GM23338 (cell line): ENCODE measurements around the gene GNG12. TPM values are rescaled to one million over a fixed set of nuclear protein-coding genes. Genes with fewer than 3 reads are reported as not detected.

ENCODE experiments used
- ATAC-seq: fragments of 200-7000 bp; cut with Tn5 transposase; 3 replicates; pipeline ENCODE4 v1.9.1; 2020
- DNase-seq: peaks from one replicate; pipeline ENCODE4 v3.0.0-alpha.2; 2015; ENCODE audit warnings: low spot score
- H2AFZ ChIP-seq: fragments of 200-600 bp; sonication (generic); 2 replicates; pipeline ENCODE4 v1.8.0; 2016; ENCODE audit warnings: antibody characterized with exemption, mild to moderate bottlenecking, moderate library complexity
- H3F3A ChIP-seq: fragments of 200-600 bp; sonication (generic); replicated peaks from 2 replicates; pipeline ENCODE4 v1.8.0; 2017; ENCODE audit warnings: antibody characterized with exemption, mixed run types, low read depth
- H3K27ac ChIP-seq: fragments of 200-600 bp; sonication (generic); 2 replicates; pipeline ENCODE4 v1.6.1; 2016; ENCODE audit warnings: low read depth
- H3K27me3 ChIP-seq: fragments of 200-600 bp; sonication (generic); 2 replicates; pipeline ENCODE4 v1.8.0; 2016; ENCODE audit warnings: mild to moderate bottlenecking, mixed run types, moderate library complexity; ENCODE audit not compliant: insufficient read depth
- H3K36me3 ChIP-seq: fragments of 200-600 bp; sonication (generic); 2 replicates; pipeline ENCODE4 v1.8.0; 2016; ENCODE audit warnings: mild to moderate bottlenecking; ENCODE audit not compliant: insufficient read depth
- H3K4me1 ChIP-seq: fragments of 200-600 bp; sonication (generic); 2 replicates; pipeline ENCODE4 v1.8.0; 2016; ENCODE audit warnings: mild to moderate bottlenecking, moderate library complexity; ENCODE audit not compliant: insufficient read depth
- H3K4me2 ChIP-seq: fragments of 200-600 bp; sonication (generic); 2 replicates; pipeline ENCODE4 v1.7.1; 2017; ENCODE audit warnings: mixed run types
- H3K4me3 ChIP-seq: fragments of 200-600 bp; sonication (generic); 2 replicates; pipeline ENCODE4 v1.6.1; 2016; ENCODE audit warnings: mixed run types
- H3K79me2 ChIP-seq: fragments of 200-600 bp; sonication (generic); replicated peaks from 2 replicates; pipeline ENCODE4 v1.8.0; 2017; ENCODE audit warnings: mild to moderate bottlenecking; ENCODE audit not compliant: insufficient read depth
- H3K9me2 ChIP-seq: fragments of 200-600 bp; sonication (generic); 2 replicates; pipeline ENCODE4 v1.8.0; 2017; ENCODE audit not compliant: insufficient read depth
- H4K20me1 ChIP-seq: fragments of 200-600 bp; sonication (generic); replicated peaks from 2 replicates; pipeline ENCODE4 v1.8.0; 2017; ENCODE audit warnings: mild to moderate bottlenecking; ENCODE audit not compliant: insufficient read depth
- H3K27ac Mint-ChIP-seq: 2 replicates; pipeline ENCODE4 v1.8.0; 2020; ENCODE audit warnings: inconsistent platforms, mild to moderate bottlenecking, moderate library complexity, mixed read lengths
- H3K27me3 Mint-ChIP-seq: 3 replicates; pipeline ENCODE4 v1.8.0; 2022; ENCODE audit warnings: low read depth, mild to moderate bottlenecking, moderate library complexity, mixed read lengths, inconsistent platforms; ENCODE audit not compliant: insufficient read depth, poor library complexity
- H3K36me3 Mint-ChIP-seq: 3 replicates; pipeline ENCODE4 v1.8.0; 2021; ENCODE audit warnings: low read depth, mild to moderate bottlenecking, inconsistent platforms, moderate library complexity, mixed read lengths
- H3K4me1 Mint-ChIP-seq: 3 replicates; pipeline ENCODE4 v1.8.0; 2020; ENCODE audit warnings: mild to moderate bottlenecking, inconsistent platforms, mixed read lengths
- H3K4me3 Mint-ChIP-seq: 3 replicates; pipeline ENCODE4 v1.8.0; 2021; ENCODE audit warnings: moderate library complexity, mild to moderate bottlenecking, inconsistent platforms, mixed read lengths
- H3K9me3 Mint-ChIP-seq: 3 replicates; pipeline ENCODE4 v1.8.0; 2020; ENCODE audit warnings: moderate library complexity, mild to moderate bottlenecking, inconsistent platforms, mixed read lengths
- CREB1 ChIP-seq: fragments of 250-450 bp; sonication (Bioruptor Pico); IDR thresholded peaks from 2 replicates; pipeline ENCODE4 v1.5.0; 2020; ENCODE audit warnings: low read depth, mild to moderate bottlenecking, moderate library complexity
- CTCF ChIP-seq, 2 experiments: fragments of 200-600 bp in 1 of 2; sonication (generic) in 1 of 2; conservative IDR thresholded peaks; 2 replicates each; pipeline versions ENCODE4 v1.5.1 to v1.6.1; 2016 to 2017; ENCODE audit warnings: antibody characterized with exemption in 2 of 2, low read depth in 2 of 2, mild to moderate bottlenecking in 2 of 2, moderate library complexity in 1 of 2
- EZH2 ChIP-seq: fragments of 200-600 bp; sonication (generic); IDR thresholded peaks from one replicate; pipeline ENCODE4 v1.8.0; 2017; ENCODE audit warnings: antibody characterized with exemption, mild to moderate bottlenecking, low read depth; ENCODE audit not compliant: unreplicated experiment
- NANOG ChIP-seq: IDR thresholded peaks from 2 replicates; pipeline ENCODE4 v1.6.1; 2016; ENCODE audit warnings: antibody characterized with exemption, borderline replicate concordance
- STAT1 ChIP-seq: IDR thresholded peaks from one replicate; pipeline ENCODE4 v1.6.1; 2016; ENCODE audit warnings: antibody characterized with exemption; ENCODE audit not compliant: unreplicated experiment
- ZNF331 ChIP-seq: fragments of 250-450 bp; sonication (Bioruptor Pico); IDR thresholded peaks from 2 replicates; pipeline ENCODE4 v1.5.0; 2020; ENCODE audit warnings: low read depth, mild to moderate bottlenecking, moderate library complexity
- ZNF462 ChIP-seq: fragments of 250-450 bp; sonication (Bioruptor Pico); IDR thresholded peaks from 2 replicates; pipeline ENCODE4 v1.5.0; 2020; ENCODE audit warnings: mild to moderate bottlenecking, moderate library complexity
- polyA plus RNA-seq: library from polyadenylated mRNA; unstranded; fragments of >200 nt; fragmentation: Nextera tagmentation; extraction: Ambion mirVana; gene quantifications from 2 replicates; pipeline ENCODE4 v1.2.1, GENCODE V29; 2016
- total RNA-seq: library from RNA; depleted of rRNA; stranded (reverse); fragments of >200 nt; shearing (Covaris generic); gene quantifications from 2 replicates; pipeline ENCODE4 v1.2.3, GENCODE V29; 2014

The GNG12 gene
- total and polyA plus RNA-seq, 2 experiments from 2014 or later, result 13.4 to 33.0 TPM

DNA sequence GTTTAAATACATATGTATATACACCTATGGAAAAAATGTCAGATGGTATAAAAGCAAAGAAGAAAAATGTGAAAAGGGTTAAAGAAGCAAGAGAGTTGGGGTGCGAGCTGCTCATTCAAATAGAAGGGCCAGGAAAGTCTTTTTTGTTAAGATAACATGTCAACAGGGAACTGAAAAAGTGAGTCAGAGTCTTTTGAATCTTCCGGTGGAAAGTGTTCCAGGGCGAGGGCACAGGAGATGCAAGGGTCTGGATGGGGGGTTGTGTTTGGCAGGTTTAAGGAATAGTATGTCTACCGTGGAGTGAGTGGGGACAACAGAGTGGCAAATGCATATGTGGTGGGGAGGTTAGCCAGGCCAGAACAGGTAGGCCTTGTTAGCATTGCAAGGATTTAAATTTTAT lies 22.2 kb upstream of the GNG12 start (continued):
- no peak for TF ChIP-seq ZNF462
- TF ChIP-seq STAT1, result no peak

GRCh38 chr1:67853704-67854103 lies 20.4 kb upstream of the GNG12 start:
- DNase-seq (peak; percentile 98), ATAC-seq (peak; percentile 99)
- no peaks in the 10 kb centered on the region for H4K20me1 ChIP-seq
- H3K4me3 Mint-ChIP-seq, result no peak overlapping the region
- no peaks in the 10 kb centered on the region for H3K27me3 ChIP-seq
- H3K36me3 Mint-ChIP-seq, result no peaks in the 10 kb centered on the region
- H3K4me3 ChIP-seq, result no peak overlapping the region
- TF ChIP-seq CTCF (conservative IDR thresholded peaks at IDR 0.05; ENCODE audit: low read depth in 2 of 2), result peak; percentile 82 to 99
- TF ChIP-seq NANOG, result no peak
- TF ChIP-seq EZH2, result no peak
- TF ChIP-seq CREB1 (CRISPR knock-in tag), result no peak
- no peak for TF ChIP-seq ZNF331 (CRISPR knock-in tag)
- no peaks in the 10 kb centered on the region for H3K79me2 ChIP-seq
- H3K36me3 ChIP-seq, result no peaks in the 10 kb centered on the region
- no peak overlapping the region for H3K27ac ChIP-seq
- no peak overlapping the region for H2AFZ ChIP-seq
- no peaks in the 10 kb centered on the region for H3F3A ChIP-seq
- H3K27me3 Mint-ChIP-seq, result no peaks in the 10 kb centered on the region
- H3K4me1 Mint-ChIP-seq, result peaks cover 7% of the 10 kb centered on the region
- H3K9me3 Mint-ChIP-seq, result no peaks in the 10 kb centered on the region
- H3K9me2 ChIP-seq, result no peaks in the 10 kb centered on the region
- H3K4me1 ChIP-seq, result no peaks in the 10 kb centered on the region
- H3K27ac Mint-ChIP-seq, result no peak overlapping the region
- no peak overlapping the region for H3K4me2 ChIP-seq
